Mucosa of descending colon (tissue), 3 donors: ENCODE data around the gene PCGF1. TPM values are rescaled to one million over a fixed set of nuclear protein-coding genes. Genes with fewer than 3 reads are reported as not detected.
"Not testable (repeated sequence)": the region's sequence is repeated elsewhere in the genome, so short reads cannot be mapped to it uniquely, and the experiment has no call there.

ENCODE experiments used
- ATAC-seq: fragments of 200-7000 bp; cut with Tn5 transposase; one replicate; pipeline ENCODE4 v1.9.1; 2020; ENCODE audit warnings: mild to moderate bottlenecking, moderate library complexity
- DNase-seq, 3 donors: peaks; one replicate each; pipeline ENCODE4 v3.0.0-alpha.2; 2020
- H3K36me3 ChIP-seq: fragments of 200-600 bp; one replicate; pipeline ENCODE4 v1.8.0; 2021; ENCODE audit warnings: low read depth, mild to moderate bottlenecking
- H3K4me1 ChIP-seq: fragments of 200-600 bp; one replicate; pipeline ENCODE4 v1.8.0; 2021; ENCODE audit warnings: low read depth, mild to moderate bottlenecking
- H3K4me3 ChIP-seq: fragments of 200-600 bp; one replicate; pipeline ENCODE4 v1.8.0; 2021; ENCODE audit warnings: mild to moderate bottlenecking
- H3K9me3 ChIP-seq: fragments of 200-600 bp; one replicate; pipeline ENCODE4 v1.8.0; 2021; ENCODE audit warnings: mild to moderate bottlenecking
- intact Hi-C, 2 donors: fragments of 100-400 bp; cut with DNase I in 1 of 2; cut with micrococcal nuclease in 1 of 2; formaldehyde crosslinking; loops; one replicate each; pipeline versions ENCODE4 v1.11.0 to v1.11.1; 2022; cut with DNase I, micrococcal nuclease
- total RNA-seq, 3 donors: library from RNA; stranded (reverse); fragmentation: NEBNext Ultra II Directional in 2 of 3; extraction: Animal tissue kit (Norgen Biotek cat#: 25700) in 2 of 3; gene quantifications; one replicate each; pipeline versions ENCODE4 v1.2.1 to v1.2.4, GENCODE V29; 2021 to 2023
- TF ChIP-seq, protein P1 (sequence below): fragments of 200-600 bp; IDR thresholded peaks from one replicate; pipeline ENCODE4 v1.8.0; 2022; ENCODE audit warnings: antibody characterized with exemption, mild to moderate bottlenecking
- donor health status: DM: no; HTN: no; CAD: no; lungs with moderate emphysema.
- donor health status: DM: no; HTN: no; CAD: no.
- donor health status: DM: no; HTN: yes; CAD: no.

PCGF1 gene
- total RNA-seq, 3 donors from 2014 or later = 20.3 to 29.1 (median 22.3) TPM

DNA sequence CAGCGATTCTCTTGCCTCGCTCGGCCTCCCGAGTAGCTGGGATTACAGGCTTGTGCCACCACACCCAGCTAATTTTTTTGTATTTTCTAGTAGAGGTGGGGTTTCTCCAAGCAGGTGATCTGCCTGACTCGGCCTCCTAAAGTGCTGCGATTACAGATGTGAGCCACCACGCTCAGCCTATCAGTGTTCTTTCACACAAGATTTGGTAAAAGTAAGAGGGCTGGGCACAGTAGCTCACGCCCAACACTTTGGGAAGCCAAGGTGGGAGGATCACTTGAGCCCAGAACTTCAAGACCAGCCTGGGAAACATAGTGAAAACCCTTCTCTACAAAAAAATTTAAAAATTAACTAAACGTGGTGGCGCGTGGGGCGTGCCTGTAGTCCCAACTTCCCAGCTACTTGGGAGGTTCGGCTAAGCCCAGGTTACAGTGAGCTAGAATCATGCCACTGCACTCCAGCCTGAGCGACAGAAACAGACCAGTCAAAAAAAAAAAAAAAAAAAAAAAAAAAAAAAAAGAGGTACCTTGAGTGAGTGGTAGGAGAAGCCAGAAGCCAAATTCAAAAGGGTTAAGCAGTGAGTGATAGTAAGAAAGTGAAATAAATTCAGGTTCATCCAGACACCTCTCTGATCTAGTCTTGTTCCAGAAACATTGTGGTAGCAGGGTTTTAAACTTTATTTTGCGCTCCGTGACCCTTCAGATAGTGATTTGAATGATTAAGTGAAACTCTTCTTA is 36.0 kb downstream of the PCGF1 start:
- peak; percentile 4 for ATAC-seq
- TF ChIP-seq, protein P1, sequence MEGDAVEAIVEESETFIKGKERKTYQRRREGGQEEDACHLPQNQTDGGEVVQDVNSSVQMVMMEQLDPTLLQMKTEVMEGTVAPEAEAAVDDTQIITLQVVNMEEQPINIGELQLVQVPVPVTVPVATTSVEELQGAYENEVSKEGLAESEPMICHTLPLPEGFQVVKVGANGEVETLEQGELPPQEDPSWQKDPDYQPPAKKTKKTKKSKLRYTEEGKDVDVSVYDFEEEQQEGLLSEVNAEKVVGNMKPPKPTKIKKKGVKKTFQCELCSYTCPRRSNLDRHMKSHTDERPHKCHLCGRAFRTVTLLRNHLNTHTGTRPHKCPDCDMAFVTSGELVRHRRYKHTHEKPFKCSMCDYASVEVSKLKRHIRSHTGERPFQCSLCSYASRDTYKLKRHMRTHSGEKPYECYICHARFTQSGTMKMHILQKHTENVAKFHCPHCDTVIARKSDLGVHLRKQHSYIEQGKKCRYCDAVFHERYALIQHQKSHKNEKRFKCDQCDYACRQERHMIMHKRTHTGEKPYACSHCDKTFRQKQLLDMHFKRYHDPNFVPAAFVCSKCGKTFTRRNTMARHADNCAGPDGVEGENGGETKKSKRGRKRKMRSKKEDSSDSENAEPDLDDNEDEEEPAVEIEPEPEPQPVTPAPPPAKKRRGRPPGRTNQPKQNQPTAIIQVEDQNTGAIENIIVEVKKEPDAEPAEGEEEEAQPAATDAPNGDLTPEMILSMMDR = no peak
- intact Hi-C loops = no loop called here

DNA sequence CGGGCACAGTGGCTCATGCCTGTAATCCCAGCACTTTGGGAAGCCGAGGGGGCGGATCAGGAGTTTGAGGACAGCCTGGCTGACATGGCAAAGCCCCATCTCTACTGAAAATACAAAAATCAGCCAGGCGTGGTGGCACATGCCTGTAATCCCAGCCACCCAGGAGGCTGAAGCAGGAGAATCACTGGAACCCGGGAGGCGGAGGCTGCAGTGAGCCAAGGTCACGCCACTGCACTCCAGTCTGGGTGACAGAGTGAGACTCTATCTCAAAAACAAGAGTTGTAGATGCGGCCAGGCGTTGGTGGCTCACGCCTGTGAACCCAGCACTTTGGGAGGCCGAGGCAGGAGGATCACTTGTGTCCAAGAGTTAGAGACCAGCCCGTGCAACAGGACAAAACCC is 36.8 kb downstream of the PCGF1 start:
- intact Hi-C loops, DNase-seq, H3K4me3 ChIP-seq, ATAC-seq, H3K9me3 ChIP-seq, H3K36me3 ChIP-seq: not testable (repeated sequence)
- peaks cover 24% of the 10 kb centered on the region for H3K4me1 ChIP-seq

More for the DNA sequence above, 36.0 kb downstream of the PCGF1 start:
- no peak for DNase-seq
- peaks cover 19% of the 10 kb centered on the region for H3K4me1 ChIP-seq
- no peaks in the 10 kb centered on the region for H3K36me3 ChIP-seq
- H3K9me3 ChIP-seq = no peaks in the 10 kb centered on the region
- peak overlapping the region; percentile 37 for H3K4me3 ChIP-seq

DNA sequence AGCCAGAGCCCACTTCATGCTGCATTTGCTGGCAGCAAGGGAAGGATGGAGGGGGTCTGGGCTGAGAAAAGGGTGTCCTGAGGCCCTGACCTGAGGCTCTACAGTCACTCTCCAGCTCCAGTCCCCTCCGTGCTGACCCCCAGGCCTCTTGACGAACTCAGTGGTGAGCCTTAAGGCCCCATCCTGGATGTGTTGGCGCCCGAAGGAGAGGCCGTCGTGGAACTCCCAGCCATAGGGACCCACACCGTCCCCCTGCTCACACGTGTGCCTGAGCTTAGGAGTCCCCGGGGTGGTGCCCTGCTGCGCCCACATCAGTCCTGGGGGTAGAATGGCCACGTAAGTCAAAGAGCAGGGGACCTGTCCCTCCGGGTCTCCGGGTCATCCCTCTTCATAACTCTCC is 43.1 kb downstream of the PCGF1 start:
- peaks cover 16% of the 10 kb centered on the region for H3K4me1 ChIP-seq
- no peaks in the 10 kb centered on the region for H3K9me3 ChIP-seq
- intact Hi-C loops = no loop called here
- no peaks in the 10 kb centered on the region for H3K36me3 ChIP-seq
- TF ChIP-seq, protein P1 = no peak
- H3K4me3 ChIP-seq = peak overlapping the region; percentile 71
- DNase-seq = no peak
- ATAC-seq = peak; percentile 25

DNA sequence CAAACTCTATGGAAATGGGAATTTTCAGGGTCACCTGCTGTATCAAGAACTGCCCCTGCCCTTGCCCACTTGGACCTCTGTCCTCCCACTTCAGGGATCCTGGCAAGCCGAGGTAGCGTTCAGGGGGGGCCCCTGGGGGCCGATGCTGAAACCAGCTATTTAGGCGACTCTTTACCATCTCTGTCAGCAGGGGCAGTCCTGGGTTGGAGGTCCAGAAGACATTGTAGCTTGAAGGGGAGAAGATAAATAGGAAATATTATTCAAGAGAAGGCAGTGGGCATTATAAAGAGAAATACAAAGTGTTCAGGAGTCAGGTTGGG is 44.7 kb downstream of the PCGF1 start:
- TF ChIP-seq, protein P1 = no peak
- no peak overlapping the region for H3K4me3 ChIP-seq
- DNase-seq (no peak), ATAC-seq (no peak)
- H3K9me3 ChIP-seq = no peaks in the 10 kb centered on the region
- H3K36me3 ChIP-seq = no peaks in the 10 kb centered on the region
- intact Hi-C loops = no loop called here
- H3K4me1 ChIP-seq = peaks cover 22% of the 10 kb centered on the region

DNA sequence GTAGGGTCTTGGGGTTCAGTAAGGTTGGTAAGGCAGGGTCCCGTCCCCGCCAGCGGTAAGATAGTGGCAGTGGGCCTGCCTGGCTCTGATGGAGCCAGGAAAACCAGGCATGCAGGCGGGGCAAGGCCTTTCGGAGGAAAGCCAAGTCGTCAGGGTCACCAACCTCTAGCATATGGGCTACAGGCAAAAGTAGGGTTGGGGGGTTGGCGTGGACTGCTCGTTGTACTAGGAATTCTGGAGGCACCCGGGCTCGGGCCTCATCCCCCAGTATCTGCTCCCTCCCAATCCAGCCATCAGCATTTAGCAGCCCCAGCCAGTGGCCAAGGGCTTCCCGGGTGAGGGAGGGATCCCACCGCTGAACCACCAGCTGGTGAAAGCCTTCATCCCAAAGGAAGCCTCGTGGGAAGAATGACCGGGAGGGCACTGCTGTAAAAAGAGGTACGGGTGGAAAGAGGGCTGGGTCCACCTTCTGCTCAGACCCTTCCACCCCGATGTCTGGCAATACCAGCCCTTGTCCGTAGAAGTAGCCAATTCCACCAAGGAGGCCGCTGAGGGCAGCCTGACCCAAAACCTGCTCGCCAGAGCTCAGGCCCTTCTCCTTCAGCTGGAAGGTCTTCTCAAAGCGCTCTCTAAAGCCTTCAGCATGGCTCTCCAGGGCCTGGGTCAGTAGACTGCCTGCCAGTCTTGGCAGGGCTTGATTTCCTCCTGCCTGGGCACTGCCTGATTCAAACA is 45.3 kb downstream of the PCGF1 start:
- no peaks in the 10 kb centered on the region for H3K36me3 ChIP-seq
- no peak overlapping the region for H3K4me3 ChIP-seq
- TF ChIP-seq, protein P1 = no peak
- H3K4me1 ChIP-seq = peaks cover 22% of the 10 kb centered on the region
- H3K9me3 ChIP-seq = no peaks in the 10 kb centered on the region
- DNase-seq (no peak), ATAC-seq (no peak)
- intact Hi-C loops = no loop called here
